ENCODE results near the gene TTC23.

TTC23 gene

DNA sequence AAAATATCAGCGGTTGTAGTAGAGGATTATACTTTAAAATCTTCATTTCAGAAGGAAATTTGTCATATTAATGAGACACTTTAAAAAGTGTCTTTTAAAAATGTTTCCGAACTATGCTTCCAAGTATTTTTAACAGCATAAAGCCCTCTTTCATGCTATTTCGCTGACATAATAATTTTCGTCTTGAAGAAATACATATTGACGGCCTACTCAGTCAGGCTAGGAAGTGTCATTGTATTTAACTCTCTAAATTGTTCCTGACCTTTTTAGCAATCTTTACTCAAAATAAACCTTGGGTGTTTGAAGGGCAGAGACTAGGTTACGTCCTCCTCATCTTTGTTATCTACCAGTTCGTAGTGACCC is 1.1 kb upstream of the TTC23 start:
- TF ChIP-seq, protein P1, sequence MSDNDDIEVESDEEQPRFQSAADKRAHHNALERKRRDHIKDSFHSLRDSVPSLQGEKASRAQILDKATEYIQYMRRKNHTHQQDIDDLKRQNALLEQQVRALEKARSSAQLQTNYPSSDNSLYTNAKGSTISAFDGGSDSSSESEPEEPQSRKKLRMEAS (IDR thresholded peaks at IDR 0.05) = no peak
- TF ChIP-seq RAD21 (IDR thresholded peaks at IDR 0.05; ENCODE audit: low read depth) (no peak), CEBPB (IDR thresholded peaks at IDR 0.05) (no peak), ZBTB7A (IDR thresholded peaks at IDR 0.05; ENCODE audit: low read depth) (no peak), TAF1 (IDR thresholded peaks at IDR 0.05; ENCODE audit: low read depth) (no peak), CREB1 (IDR thresholded peaks at IDR 0.05; ENCODE audit: low read depth) (no peak), FOXM1 (IDR thresholded peaks at IDR 0.05; ENCODE audit: borderline replicate concordance, low read depth) (no peak), YY1 (IDR thresholded peaks at IDR 0.05; ENCODE audit: low read depth) (no peak), EP300 (IDR thresholded peaks at IDR 0.05; ENCODE audit: borderline replicate concordance) (no peak), TCF12 (IDR thresholded peaks at IDR 0.05; ENCODE audit: low read depth) (no peak), TEAD4 (IDR thresholded peaks at IDR 0.05) (no peak), NFIC (IDR thresholded peaks at IDR 0.05) (no peak), EGR1 (IDR thresholded peaks at IDR 0.05) (no peak)
- TF ChIP-seq, protein P2, sequence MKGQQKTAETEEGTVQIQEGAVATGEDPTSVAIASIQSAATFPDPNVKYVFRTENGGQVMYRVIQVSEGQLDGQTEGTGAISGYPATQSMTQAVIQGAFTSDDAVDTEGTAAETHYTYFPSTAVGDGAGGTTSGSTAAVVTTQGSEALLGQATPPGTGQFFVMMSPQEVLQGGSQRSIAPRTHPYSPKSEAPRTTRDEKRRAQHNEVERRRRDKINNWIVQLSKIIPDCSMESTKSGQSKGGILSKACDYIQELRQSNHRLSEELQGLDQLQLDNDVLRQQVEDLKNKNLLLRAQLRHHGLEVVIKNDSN (IDR thresholded peaks at IDR 0.05) = no peak
- TF ChIP-seq, protein P3, sequence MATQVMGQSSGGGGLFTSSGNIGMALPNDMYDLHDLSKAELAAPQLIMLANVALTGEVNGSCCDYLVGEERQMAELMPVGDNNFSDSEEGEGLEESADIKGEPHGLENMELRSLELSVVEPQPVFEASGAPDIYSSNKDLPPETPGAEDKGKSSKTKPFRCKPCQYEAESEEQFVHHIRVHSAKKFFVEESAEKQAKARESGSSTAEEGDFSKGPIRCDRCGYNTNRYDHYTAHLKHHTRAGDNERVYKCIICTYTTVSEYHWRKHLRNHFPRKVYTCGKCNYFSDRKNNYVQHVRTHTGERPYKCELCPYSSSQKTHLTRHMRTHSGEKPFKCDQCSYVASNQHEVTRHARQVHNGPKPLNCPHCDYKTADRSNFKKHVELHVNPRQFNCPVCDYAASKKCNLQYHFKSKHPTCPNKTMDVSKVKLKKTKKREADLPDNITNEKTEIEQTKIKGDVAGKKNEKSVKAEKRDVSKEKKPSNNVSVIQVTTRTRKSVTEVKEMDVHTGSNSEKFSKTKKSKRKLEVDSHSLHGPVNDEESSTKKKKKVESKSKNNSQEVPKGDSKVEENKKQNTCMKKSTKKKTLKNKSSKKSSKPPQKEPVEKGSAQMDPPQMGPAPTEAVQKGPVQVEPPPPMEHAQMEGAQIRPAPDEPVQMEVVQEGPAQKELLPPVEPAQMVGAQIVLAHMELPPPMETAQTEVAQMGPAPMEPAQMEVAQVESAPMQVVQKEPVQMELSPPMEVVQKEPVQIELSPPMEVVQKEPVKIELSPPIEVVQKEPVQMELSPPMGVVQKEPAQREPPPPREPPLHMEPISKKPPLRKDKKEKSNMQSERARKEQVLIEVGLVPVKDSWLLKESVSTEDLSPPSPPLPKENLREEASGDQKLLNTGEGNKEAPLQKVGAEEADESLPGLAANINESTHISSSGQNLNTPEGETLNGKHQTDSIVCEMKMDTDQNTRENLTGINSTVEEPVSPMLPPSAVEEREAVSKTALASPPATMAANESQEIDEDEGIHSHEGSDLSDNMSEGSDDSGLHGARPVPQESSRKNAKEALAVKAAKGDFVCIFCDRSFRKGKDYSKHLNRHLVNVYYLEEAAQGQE (IDR thresholded peaks at IDR 0.05; ENCODE audit: low read depth) = no peak

DNA sequence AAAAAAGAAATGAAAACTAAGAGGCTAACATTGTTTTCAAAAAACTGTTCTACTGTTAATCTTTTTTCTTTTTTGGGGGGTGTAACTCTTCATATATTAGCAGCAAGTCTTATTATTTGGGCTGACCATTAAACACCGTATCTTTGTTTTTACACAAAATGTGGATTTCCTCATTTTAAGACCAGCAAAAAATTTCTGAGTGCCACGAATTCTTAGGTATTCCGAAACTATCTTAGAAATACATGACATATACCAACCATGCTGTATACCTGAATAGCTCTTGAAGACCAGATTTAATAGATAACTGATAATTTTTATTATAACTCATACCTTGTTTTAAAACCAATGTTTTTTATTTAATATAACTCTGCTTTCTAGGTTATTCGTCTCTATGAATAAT is 620 bp upstream of the TTC23 start:
- TF ChIP-seq NFIC (IDR thresholded peaks at IDR 0.05) (no peak), ZBTB7A (IDR thresholded peaks at IDR 0.05; ENCODE audit: low read depth) (no peak), FOXM1 (IDR thresholded peaks at IDR 0.05; ENCODE audit: borderline replicate concordance, low read depth) (no peak), EGR1 (IDR thresholded peaks at IDR 0.05) (no peak), TEAD4 (IDR thresholded peaks at IDR 0.05) (no peak), TAF1 (IDR thresholded peaks at IDR 0.05; ENCODE audit: low read depth) (no peak), YY1 (IDR thresholded peaks at IDR 0.05; ENCODE audit: low read depth) (no peak), TCF12 (IDR thresholded peaks at IDR 0.05; ENCODE audit: low read depth) (no peak)

DNA sequence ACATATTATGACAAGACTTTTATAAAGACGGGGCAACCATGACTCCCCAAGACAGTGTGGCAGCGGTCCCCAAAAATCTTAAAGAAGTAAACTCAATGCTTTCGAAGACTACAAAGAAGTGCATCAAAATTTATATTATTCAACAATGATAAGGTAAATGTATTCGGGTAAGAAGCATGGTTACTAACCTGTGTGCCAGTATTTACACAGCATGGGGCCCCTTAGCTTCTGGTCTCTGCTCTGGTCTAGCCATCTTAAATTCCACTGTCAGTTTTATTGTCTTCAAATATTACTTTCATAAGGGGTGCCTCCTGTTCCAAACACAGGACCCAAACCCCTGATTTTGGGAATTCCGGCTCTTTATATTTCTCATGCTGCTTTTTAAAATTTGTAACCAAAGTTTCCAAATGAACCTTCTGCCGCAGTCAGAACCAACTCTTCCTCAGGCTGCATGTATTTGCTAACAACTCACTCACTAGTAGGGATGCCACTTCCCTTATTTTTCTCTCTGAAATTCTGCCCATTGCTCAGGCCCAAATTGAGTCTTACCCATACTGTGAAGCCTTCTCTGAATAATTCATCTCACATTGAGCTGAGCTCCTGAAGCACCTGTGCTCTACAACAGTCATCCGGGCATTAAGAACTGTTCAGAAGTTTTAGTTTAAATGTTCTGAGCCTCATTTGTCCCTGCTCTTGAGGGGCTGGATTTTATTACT is 1.2 kb downstream of the TTC23 start:
- TF ChIP-seq EGR1 (IDR thresholded peaks at IDR 0.05) = no peak

DNA sequence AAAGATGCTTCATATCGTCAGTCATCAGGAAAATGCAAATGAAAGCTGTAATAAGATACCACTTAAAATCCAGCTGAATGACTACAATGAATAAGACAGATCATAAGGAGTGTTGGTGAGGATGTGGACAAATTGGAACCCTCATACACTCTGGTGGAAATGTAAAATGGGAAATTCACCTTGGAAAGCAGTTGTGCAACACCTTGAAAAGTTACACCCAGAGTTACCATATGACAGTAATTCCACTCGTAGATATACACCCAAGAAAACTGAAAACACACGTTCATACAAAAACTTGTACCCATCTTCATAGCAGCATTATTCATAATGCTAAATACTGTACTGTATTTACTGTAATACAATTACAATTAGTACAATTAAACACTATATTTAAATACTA is 2.3 kb downstream of the TTC23 start:
- TF ChIP-seq FOXM1 (IDR thresholded peaks at IDR 0.05; ENCODE audit: borderline replicate concordance, low read depth) = no peak
- TF ChIP-seq, protein P3 (IDR thresholded peaks at IDR 0.05; ENCODE audit: low read depth) = no peak
- TF ChIP-seq EGR1 (IDR thresholded peaks at IDR 0.05) = no peak
- TF ChIP-seq NFIC (IDR thresholded peaks at IDR 0.05) = no peak
- TF ChIP-seq, protein P1 (IDR thresholded peaks at IDR 0.05) = no peak
- TF ChIP-seq, protein P2 (IDR thresholded peaks at IDR 0.05) = no peak
- TF ChIP-seq YY1 (IDR thresholded peaks at IDR 0.05; ENCODE audit: low read depth) = no peak
- TF ChIP-seq CREB1 (IDR thresholded peaks at IDR 0.05; ENCODE audit: low read depth) = no peak
- TF ChIP-seq RAD21 (IDR thresholded peaks at IDR 0.05; ENCODE audit: low read depth) = no peak
- TF ChIP-seq EP300 (IDR thresholded peaks at IDR 0.05; ENCODE audit: borderline replicate concordance) = no peak
- TF ChIP-seq TCF12 (IDR thresholded peaks at IDR 0.05; ENCODE audit: low read depth) = no peak
- TF ChIP-seq CEBPB (IDR thresholded peaks at IDR 0.05) = no peak
- TF ChIP-seq ZBTB7A (IDR thresholded peaks at IDR 0.05; ENCODE audit: low read depth) = no peak
- TF ChIP-seq TAF1 (IDR thresholded peaks at IDR 0.05; ENCODE audit: low read depth) = no peak

DNA sequence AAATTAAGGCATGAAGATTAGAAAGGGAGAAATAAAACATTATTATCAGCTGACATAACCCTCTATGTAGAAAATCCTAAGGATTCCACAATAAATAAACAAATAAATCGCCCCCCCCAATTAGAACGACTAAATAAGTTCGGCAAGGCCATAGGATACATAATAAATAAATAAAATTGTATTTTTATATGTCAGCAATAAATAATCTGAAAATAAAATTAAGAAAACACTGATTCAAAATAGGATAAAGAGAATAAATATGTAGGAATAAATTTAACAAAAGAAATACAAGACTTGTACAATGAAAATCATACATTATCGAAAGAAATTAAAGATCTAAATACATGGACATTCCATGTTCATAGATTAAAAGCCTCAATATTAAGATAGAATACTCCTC is 5.1 kb downstream of the TTC23 start:
- TF ChIP-seq RAD21 (IDR thresholded peaks at IDR 0.05; ENCODE audit: low read depth) (no peak), TAF1 (IDR thresholded peaks at IDR 0.05; ENCODE audit: low read depth) (no peak), CREB1 (IDR thresholded peaks at IDR 0.05; ENCODE audit: low read depth) (no peak), EP300 (IDR thresholded peaks at IDR 0.05; ENCODE audit: borderline replicate concordance) (no peak), CEBPB (IDR thresholded peaks at IDR 0.05) (no peak), FOXM1 (IDR thresholded peaks at IDR 0.05; ENCODE audit: borderline replicate concordance, low read depth) (no peak), YY1 (IDR thresholded peaks at IDR 0.05; ENCODE audit: low read depth) (no peak)
- TF ChIP-seq, protein P2 (IDR thresholded peaks at IDR 0.05) = no peak
